A673 (cell line): ENCODE results near the gene UBALD2. TPM values are rescaled to one million over a fixed set of nuclear protein-coding genes. Genes with fewer than 3 reads are reported as not detected.
A peak's percentile ranks its signal among the peaks of the same experiment; 100 is the strongest.

Experiments
- BruUV-seq: library from RNA; stranded (reverse); fragments of 400-500 nt; replicated peaks from 2 replicates; lab custom pipeline; 2021; lab: Mats Ljungman, UMichigan
- CTCF ChIA-PET: fragments of 300-600 bp; sonication (Branson Sonifier 250); formaldehyde crosslinking; loops from one replicate; lab custom pipeline; 2022; ENCODE audit warnings: antibody characterized with exemption; lab: Charles Lee
- POLR2A ChIA-PET: fragments of 300-600 bp; sonication (Branson Sonifier 250); formaldehyde crosslinking; loops from one replicate; lab custom pipeline; 2022; ENCODE audit warnings: antibody characterized with exemption; ENCODE audit not compliant: low non-redundant PET; lab: Charles Lee
- DNase-seq: peaks from one replicate; pipeline ENCODE4 v3.0.0-alpha.2; 2015; ENCODE audit warnings: low spot score
- H3K27ac ChIP-seq: fragments of 200-600 bp; sonication (generic); 2 replicates; pipeline ENCODE4 v1.5.1; 2016; ENCODE audit warnings: mixed run types, low read depth, mild to moderate bottlenecking, mixed read lengths, antibody characterized with exemption, low read length; ENCODE audit not compliant: poor library complexity, severe bottlenecking
- H3K27me3 ChIP-seq: fragments of 200-600 bp; sonication (generic); replicated peaks from 2 replicates; pipeline ENCODE4 v1.6.1; 2017; ENCODE audit warnings: mixed run types, low read depth, mild to moderate bottlenecking, mixed read lengths, antibody characterized with exemption, low read length; ENCODE audit not compliant: insufficient read depth, poor library complexity
- H3K36me3 ChIP-seq: fragments of 200-600 bp; sonication (generic); 2 replicates; pipeline ENCODE4 v1.6.1; 2016; ENCODE audit warnings: mixed run types, mild to moderate bottlenecking, mixed read lengths, antibody characterized with exemption, low read length; ENCODE audit not compliant: insufficient read depth, poor library complexity, severe bottlenecking
- H3K4me1 ChIP-seq: fragments of 200-600 bp; sonication (generic); 2 replicates; pipeline ENCODE4 v1.6.1; 2017; ENCODE audit warnings: mixed run types, mild to moderate bottlenecking, mixed read lengths, antibody characterized with exemption, low read length; ENCODE audit not compliant: insufficient read depth, poor library complexity, severe bottlenecking
- H3K4me3 ChIP-seq: fragments of 200-600 bp; sonication (generic); 2 replicates; pipeline ENCODE4 v1.5.1; 2016; ENCODE audit warnings: low read depth, mixed run types, mild to moderate bottlenecking, mixed read lengths, low read length; ENCODE audit not compliant: poor library complexity, severe bottlenecking
- H3K9me3 ChIP-seq: fragments of 200-600 bp; sonication (generic); 2 replicates; pipeline ENCODE4 v1.6.1; 2016; ENCODE audit warnings: mixed run types, low read depth, mild to moderate bottlenecking, mixed read lengths, antibody characterized with exemption, low read length; ENCODE audit not compliant: poor library complexity, severe bottlenecking
- EZH2 ChIP-seq: fragments of 200-600 bp; sonication (generic); IDR thresholded peaks from 2 replicates; pipeline ENCODE4 v1.6.1; 2017; ENCODE audit warnings: borderline replicate concordance, low read depth, mild to moderate bottlenecking, mixed read lengths, antibody characterized with exemption, low read length; ENCODE audit not compliant: poor library complexity, severe bottlenecking
- intact Hi-C: fragments of 100-400 bp; cut with micrococcal nuclease; formaldehyde crosslinking; loops from one replicate; pipeline ENCODE4 v1.10.0; 2022; ENCODE audit not compliant: unreplicated experiment
- total RNA-seq: library from RNA; stranded (reverse); gene quantifications from 2 replicates; pipeline ENCODE4 v1.2.3, GENCODE V29; 2021
- TF ChIP-seq, protein P1 (sequence below): fragments of 300-800, 200-600 bp; sonication (generic); conservative IDR thresholded peaks from 2 replicates; pipeline ENCODE4 v1.5.1; 2017; ENCODE audit warnings: low read depth, mild to moderate bottlenecking, antibody characterized with exemption, low read length, moderate library complexity, mixed read lengths

UBALD2 gene
- total RNA-seq, 1 experiment from 2014 or later = 46.5 TPM

DNA sequence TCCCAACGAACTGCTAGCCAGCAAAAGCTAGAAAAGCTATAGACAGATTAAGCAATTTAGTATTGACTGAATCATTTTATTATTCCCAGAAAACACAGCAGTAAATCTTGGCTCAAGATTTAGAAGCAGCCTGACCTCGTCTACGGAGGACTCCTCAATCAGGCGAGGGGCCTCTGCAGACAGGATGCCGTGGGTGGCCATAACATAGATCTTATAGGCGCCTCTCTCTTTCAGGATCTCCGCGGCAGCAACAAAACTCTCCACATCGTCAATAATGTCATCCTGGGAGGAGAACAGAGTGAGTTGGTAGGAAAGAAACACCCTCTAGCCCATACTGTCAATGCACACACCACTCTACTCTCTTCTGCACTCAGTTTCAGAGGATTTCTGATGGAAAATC, 47.6 kb downstream of the UBALD2 start:
- BruUV-seq = no TSS peak
- intact Hi-C loops = no loop called here

DNA sequence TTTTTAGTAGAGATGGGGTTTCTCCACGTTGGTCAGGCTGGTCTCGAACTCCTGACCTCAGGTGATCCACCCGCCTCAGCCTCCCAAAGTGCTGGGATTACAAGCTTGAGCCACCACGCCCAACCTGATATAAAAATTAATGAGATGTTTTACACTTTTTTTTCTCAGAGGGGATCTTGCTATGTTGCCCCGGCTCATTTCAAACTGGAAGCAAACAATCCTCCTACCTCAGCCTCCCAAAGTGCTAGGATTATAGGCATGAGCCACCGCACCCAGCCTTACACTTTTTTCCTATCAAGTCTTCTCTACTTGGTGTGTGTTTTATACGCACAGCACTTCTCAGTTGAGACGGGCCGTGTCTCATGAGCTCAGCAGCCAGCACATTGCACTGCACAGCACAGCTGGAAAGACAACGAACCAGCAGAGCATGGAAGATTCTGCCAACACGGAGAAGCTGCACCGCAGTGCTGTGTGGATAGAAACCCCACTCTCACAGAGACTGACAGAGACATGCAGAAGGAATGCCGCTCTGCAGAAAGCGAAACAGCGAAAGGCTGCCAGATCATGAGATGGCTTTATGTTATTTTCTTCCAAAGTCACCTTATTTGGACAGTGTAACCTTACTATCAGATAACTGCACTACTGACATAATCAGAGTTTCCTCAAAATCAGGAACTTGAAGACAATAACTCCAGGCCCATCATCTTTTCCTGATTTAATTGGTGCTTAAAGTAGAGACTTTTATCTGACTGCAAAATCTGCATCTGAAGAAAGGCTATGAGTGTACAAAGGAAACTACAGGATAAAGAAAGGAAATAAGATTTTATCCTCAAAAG, 49.5 kb downstream of the UBALD2 start:
- peak; percentile 45 for DNase-seq
- no peak for TF ChIP-seq EZH2
- TF ChIP-seq, protein P1, sequence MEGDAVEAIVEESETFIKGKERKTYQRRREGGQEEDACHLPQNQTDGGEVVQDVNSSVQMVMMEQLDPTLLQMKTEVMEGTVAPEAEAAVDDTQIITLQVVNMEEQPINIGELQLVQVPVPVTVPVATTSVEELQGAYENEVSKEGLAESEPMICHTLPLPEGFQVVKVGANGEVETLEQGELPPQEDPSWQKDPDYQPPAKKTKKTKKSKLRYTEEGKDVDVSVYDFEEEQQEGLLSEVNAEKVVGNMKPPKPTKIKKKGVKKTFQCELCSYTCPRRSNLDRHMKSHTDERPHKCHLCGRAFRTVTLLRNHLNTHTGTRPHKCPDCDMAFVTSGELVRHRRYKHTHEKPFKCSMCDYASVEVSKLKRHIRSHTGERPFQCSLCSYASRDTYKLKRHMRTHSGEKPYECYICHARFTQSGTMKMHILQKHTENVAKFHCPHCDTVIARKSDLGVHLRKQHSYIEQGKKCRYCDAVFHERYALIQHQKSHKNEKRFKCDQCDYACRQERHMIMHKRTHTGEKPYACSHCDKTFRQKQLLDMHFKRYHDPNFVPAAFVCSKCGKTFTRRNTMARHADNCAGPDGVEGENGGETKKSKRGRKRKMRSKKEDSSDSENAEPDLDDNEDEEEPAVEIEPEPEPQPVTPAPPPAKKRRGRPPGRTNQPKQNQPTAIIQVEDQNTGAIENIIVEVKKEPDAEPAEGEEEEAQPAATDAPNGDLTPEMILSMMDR = no peak
- ChIA-PET CTCF (interaction anchor here (0.7 kb wide), 1 partner anchor 1304 kb away, joined by 4 read pairs; no protein-coding TSS in a partner anchor), POLR2A (no interaction called here)
- no TSS peak for BruUV-seq
- Histone ChIP-seq H3K9me3 (no peaks in the 10 kb centered on the region), H3K4me3 (no peak overlapping the region), H3K27me3 (no peaks in the 10 kb centered on the region), H3K27ac (peak overlapping the region; percentile 57), H3K36me3 (peaks cover 16% of the 10 kb centered on the region), H3K4me1 (peaks cover 17% of the 10 kb centered on the region)
- intact Hi-C loops = no loop called here

More for the DNA sequence above, 47.6 kb downstream of the UBALD2 start:
- POLR2A ChIA-PET = no interaction called here
- H3K36me3 ChIP-seq = peaks cover 16% of the 10 kb centered on the region
- CTCF ChIA-PET = no interaction called here
- peak; percentile 47 for DNase-seq
- no peak overlapping the region for H3K4me3 ChIP-seq
- no peaks in the 10 kb centered on the region for H3K27me3 ChIP-seq
- H3K27ac ChIP-seq = no peak overlapping the region
- no peaks in the 10 kb centered on the region for H3K9me3 ChIP-seq
- peaks cover 17% of the 10 kb centered on the region for H3K4me1 ChIP-seq
- TF ChIP-seq EZH2 = no peak
- TF ChIP-seq, protein P1 = no peak

DNA sequence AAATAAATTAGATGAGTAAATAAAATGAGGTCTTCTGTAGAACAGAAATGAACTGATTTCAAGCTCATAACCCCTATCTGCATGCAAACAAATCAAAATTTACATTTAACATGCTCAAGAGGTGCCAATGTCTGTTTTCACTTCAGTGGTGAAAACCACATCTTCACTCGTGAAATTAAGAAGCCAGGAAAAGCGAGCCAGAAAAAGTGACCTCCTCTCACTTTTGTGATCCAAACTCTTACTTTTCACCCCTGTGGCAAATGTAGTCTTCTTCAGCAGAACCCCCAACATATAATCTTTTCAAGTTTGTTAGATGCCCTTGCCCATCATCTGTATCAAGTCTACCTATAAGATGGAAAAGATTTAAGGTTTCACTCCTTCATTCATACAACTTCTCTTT, 52.4 kb downstream of the UBALD2 start:
- BruUV-seq = no TSS peak
- CTCF ChIA-PET = no interaction called here
- peaks cover 9% of the 10 kb centered on the region for H3K36me3 ChIP-seq

More for the DNA sequence above, 52.4 kb downstream of the UBALD2 start:
- Histone ChIP-seq H3K4me3 (no peak overlapping the region), H3K27me3 (no peaks in the 10 kb centered on the region), H3K9me3 (no peaks in the 10 kb centered on the region), H3K4me1 (peaks cover 13% of the 10 kb centered on the region), H3K27ac (no peak overlapping the region)
- no peak for DNase-seq
- POLR2A ChIA-PET = no interaction called here
- intact Hi-C loops = no loop called here
- TF ChIP-seq, protein P1 = no peak
- no peak for TF ChIP-seq EZH2
